ENCODE measurements around the gene RPP25.

- TF ChIP-seq CTCF (IDR thresholded peaks at IDR 0.05) (no peak), EZH2 (IDR thresholded peaks at IDR 0.05; ENCODE audit: borderline replicate concordance, insufficient read depth, low read depth, low read length, poor library complexity, severe bottlenecking) (no peak)
Measured at GRCh38 chr15:74917676-74918075, 38.9 kb downstream of the RPP25 start.
